ENCODE results near the gene EPB41L5.
A peak's percentile ranks its signal among the peaks of the same experiment; 100 is the strongest.

EPB41L5 gene

DNA sequence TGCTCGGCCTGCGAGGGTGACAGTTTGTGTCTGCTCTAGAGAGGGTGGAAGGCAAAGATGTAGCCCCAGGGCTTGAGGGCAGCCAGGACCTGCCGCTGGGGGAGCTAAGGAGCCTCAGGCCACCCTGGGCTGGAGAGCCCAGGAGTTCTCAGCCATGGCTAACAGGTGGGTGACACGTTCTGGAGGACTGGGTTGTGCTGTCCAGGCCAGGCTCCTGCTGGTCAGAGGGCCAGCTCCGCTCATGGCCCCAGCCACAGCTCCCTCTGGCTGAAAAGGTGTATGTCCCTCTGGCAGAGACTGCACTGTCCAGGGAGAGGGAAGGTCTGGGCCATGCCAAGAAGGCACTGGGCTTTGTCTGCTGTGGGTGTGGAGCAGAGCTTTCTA is 191.1 kb downstream of the EPB41L5 start:
- no peak for DNase-seq

DNA sequence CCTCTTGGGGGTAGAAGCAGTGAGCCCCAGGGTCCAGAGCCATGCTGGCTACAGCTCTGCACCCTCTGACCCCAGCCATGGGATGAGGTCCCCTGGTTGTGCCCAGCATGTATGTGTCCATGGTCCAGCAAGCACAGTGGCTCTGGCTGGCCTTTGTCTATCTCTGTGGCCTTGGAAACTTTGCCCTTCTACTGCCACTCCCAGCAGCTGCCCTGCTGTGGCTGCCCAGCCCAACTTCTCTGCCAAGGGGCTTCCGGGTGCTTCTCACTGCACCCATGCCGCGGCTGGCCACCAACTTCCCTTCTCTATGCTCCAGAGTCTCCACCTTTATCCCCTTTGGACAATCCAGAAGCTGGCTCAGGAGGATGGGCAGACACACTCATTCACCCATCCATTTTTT is 191.5 kb downstream of the EPB41L5 start:
- no peak for DNase-seq

DNA sequence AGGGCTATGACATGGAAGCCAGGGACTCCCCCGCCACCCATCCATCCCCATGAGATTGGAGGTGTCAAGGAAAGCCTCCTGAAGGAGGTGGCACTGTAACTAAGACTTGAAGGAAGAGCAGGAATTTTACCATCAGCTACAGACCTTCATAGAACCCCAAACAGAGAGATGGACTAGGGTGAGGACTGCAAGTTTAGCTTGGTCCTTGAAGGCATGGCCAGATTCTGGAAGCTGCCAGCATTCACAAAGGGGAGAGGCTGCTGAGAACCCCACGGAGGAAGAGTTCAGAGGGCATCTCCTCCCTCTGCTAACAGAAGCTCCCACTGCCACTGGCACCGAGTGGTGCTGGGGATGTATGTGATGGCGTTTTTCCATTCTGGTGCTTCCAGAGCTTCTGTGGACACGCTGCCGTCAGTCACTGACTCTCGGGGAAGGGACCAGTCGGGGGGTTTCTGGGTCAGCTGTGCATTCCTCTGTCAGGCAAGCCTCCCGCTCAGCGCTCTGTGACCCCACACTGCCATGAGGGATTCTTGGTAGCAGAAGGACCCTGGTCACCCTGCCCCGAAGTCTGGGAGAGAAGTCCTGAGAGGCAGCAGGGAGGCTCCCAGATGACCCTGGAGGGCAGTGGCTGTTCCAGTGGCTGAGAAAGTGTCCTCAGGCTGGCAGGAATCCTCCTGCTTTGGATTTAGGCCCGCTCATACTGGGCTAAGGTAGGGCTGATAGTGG is 192.2 kb downstream of the EPB41L5 start:
- no peak for DNase-seq

DNA sequence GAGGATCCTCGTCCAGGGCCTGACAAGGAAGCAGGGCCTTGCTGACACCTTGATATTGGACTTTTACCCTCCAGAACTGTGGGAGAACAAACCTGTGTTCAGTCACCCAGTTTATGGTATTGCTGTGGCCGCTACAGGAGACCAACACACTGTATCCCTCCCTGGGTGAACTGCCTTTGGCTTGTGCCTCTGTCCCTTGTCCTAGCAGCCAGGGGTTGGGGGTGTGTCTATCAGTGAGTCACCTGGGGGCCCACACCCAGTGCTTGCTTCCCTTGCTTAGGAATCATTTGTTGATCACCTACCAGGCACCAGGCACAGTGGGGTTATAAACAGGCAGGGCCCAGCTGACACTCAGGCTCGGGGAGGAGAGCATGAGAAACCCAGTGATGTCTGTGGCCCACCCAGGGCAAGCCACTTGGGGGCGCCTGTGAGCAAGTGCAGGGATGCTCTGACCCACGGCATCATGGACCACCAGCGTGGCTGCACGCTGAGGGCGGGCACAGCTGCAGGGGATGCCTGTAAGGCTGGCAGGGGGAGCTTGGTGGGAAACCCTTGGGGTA is 193.2 kb downstream of the EPB41L5 start:
- no peak for DNase-seq

DNA sequence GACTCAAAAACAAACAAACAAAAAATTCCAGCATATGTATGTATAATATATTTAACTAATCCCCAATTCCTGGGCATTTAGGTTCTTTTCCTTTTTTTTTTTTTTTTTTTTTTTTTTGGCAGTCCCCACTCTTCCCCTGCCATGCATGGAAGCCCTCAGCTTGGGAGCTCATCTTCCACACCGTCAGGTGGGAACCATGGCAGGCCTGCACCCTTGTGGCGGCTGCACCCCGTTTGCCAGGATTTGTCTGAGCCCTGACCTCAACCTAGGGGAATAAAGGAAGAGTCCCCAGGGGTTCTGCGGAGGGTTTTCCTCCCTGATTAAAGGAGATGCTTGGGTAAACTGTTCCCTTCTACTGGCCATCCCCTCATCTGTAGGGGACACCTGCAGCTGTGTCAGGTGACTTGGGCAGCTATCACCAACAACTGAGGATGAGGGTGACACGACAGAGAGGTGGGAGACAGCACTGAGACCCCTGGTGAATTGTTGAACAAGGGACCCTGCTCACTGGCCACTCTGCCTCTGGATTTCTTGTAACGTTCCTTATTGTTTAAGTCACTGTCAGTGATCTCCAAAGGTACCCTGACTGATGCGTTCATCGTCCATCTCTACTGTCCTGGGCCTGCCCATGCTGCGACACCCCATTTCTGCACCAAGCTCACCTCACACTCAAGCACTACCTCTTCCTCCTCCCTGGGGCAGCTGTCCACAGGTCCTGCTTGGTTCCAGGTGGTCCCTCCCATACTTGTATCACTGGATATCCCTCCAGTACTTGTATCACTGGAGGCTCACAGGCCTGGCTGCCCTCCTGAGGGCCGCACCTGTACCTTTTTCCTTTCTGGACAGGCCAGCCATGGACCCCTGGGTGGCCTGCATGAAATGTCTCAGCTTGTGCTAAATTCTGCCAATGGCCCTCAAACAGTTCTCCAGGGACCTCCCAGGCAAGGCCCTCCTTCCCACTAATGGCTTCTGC is 195.8 kb downstream of the EPB41L5 start:
- no peak for DNase-seq

DNA sequence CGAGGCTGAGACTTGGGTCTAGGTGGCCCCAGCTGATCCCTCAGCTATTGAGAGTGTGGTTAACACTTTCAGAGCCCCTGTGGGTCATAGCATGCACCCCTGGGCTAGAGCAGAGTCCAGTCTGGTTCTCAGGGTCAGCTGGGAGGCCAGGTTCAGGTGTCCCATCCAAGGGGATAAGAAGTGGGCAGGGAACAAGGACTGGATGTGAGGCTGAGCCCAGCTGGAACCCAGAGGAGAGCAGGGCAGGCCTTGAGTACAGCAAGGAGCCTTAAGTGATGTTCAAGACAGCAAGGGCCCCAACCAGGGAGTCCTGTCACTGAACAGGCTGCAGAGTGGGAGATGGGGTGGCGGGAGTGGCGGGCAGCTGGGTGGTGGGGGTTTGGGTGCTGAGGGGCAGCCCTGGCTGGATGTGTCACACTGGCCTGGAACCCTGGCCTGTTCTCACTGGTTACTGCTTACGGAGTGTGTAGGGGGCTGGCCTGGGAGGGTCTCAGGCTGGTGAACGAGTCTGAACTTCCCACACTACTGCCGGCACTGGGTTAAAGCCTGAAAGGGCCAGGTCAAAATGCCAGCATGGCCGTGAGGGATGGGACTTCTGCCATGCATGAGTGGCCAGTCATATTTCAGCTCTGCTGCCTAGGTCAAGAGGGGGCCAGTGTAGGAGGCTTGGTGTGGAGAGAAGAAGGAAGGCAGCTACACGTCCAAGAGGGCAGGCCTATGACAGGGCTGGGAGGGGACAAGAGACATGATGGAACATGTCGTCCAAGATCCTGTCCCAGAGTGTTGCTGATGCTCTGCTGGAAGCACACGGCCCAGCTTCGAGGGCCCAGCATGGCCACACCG is 196.8 kb downstream of the EPB41L5 start:
- DNase-seq = no peak

DNA sequence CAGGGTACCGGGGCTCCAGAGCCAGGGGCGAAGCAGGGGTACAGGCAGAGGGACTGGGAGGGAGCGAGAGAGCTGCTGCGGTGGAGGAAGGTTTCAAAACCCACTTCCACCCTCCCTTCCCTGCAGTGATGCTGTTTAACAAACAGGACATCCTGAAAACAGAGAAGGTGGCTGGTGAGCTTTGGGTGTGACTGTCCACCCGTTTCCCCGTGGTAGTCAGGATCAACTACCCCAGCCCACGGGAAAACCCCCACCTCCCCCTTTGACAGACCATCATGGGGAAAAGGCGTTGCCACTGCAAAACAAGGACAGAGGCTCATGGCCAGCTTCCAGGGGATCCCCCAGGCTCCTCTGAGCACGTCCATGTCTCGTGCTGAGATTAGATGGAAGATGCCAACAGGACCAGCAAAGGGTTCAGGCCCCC is 197.4 kb downstream of the EPB41L5 start:
- no peak for DNase-seq

DNA sequence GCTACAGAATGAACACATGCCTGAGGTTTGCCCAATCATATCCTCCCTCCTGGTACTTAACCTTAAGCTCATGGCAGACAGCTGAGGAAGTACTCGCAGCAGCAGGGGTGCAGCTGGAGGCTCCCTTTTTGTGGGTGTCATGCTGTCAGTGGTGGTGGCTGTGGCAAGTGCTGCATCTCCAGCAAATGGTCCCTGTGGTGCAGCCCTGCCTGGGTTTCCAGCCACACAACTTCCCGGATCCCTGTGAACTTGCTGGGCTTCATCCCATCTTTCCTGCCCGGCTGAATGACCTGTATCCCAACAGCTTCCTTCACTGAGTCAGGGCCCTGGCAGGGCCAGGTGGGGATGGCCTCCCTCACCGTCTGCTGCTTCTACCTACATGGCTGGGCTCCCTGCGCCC is 205.3 kb downstream of the EPB41L5 start:
- DNase-seq = no peak

DNA sequence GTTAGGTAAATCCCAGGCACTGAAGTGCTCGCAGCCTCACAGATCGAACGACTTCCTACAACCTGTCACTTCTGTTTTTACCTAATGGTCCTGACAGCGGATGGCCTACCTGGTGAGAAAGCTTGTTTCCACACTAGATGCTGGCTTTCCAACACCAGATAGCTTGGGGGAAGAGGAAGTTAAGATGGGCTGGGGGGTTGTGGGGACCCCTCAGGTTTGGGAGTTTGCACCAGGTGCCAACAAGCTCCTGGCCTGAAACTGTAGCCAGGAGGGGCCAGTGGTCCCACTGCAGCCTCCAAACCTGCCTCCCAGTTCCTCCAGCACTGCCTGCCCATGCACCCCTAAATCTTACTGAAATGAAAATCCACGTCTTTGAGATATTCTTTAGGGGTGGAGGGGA is 206.4 kb downstream of the EPB41L5 start:
- no peak for DNase-seq

DNA sequence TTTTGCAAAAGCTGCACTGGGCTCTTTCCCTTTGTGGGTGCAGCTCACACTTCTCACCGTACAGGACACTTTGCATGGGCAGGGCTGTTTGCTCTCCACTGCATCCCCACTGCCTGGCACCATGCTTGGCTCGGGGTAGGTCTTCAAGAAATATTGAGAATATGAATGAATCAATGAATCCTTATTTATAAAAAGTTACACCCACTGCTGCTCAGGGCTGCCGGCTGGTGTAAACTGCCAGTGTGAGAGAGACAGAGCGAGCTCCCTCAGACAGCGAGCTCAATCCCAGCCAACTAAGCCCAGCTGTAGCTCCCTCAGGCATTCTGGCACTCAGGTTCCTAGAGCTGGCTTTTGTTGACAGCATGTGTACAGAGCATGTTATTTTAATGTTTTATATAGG is 206.9 kb downstream of the EPB41L5 start:
- DNase-seq = no peak

DNA sequence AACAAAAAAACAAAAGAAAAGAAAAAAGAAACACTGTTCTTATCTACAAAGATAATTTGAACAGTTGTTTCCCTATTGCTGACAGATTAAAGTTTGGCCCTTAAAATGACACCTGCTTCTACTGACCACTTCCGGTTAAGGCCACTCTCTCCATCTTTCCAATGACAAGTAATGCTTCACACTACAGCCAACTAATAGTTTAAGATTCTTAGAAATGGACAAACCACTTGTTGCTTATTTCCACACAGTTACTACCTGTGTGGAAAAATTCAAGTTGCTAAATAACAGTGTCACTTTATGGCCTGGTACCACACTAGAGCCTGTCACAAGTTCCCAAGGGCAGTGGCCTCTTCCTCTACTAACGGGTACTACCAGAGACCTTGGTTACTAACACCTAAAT is 207.9 kb downstream of the EPB41L5 start:
- DNase-seq = no peak

DNA sequence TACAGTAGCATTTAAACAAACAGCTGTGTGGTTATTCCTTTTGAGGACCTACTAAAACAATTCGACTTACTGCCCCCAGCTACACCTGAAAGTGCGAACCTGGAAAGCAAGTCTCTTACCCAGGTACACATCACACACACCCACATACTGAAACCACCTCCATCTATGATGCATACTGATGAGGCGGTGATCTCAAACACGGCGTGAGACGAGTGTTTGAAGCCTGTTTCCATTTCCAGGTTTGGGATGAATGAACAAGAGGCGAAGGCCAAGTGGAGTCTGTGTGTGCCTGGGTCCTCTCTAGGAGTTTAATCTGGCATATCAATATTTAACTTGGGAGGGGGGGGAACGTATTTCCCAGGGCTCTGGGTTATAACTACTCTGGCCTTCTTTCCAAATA is 208.7 kb downstream of the EPB41L5 start:
- DNase-seq = no peak

DNA sequence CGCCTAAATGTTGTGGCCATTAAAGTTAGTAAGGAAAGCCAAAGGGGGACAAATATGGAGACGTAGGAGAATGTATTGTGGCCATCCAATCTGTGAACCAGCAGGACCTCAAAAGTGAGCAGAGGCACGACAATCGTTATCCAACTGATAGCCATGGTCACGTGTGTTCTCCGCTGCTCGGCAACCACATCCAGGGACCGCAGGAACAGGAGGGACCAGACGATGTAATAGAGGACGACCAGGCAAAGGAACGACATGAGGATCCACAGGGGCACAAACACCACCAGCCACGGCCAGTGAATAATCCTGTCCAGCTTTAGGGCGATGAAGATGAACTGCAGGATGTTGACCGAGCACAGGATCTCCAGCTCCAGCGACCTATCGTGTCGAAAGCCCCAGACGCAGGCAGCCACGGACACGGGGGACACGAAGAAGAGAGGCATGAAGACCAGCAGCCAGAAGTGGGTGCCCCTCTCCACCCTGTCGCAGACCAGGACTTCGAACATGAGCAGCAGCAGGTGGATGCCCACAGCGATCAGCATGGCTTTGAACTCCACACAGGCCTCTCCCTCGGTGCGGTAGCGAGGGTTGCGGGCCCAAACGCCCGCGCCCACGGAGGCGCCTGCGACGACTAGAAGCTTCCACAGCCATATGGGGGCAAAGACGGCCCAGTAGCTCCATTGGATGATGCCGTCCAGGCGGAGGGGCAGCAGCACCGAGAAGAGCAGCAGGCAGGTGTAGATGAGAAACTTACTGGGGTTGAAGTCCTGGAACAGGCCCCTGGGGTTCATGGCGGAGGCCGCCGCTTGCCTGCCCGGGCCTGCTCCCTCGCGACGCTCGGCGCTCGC is 209.5 kb downstream of the EPB41L5 start:
- peak; percentile 41 for DNase-seq

DNA sequence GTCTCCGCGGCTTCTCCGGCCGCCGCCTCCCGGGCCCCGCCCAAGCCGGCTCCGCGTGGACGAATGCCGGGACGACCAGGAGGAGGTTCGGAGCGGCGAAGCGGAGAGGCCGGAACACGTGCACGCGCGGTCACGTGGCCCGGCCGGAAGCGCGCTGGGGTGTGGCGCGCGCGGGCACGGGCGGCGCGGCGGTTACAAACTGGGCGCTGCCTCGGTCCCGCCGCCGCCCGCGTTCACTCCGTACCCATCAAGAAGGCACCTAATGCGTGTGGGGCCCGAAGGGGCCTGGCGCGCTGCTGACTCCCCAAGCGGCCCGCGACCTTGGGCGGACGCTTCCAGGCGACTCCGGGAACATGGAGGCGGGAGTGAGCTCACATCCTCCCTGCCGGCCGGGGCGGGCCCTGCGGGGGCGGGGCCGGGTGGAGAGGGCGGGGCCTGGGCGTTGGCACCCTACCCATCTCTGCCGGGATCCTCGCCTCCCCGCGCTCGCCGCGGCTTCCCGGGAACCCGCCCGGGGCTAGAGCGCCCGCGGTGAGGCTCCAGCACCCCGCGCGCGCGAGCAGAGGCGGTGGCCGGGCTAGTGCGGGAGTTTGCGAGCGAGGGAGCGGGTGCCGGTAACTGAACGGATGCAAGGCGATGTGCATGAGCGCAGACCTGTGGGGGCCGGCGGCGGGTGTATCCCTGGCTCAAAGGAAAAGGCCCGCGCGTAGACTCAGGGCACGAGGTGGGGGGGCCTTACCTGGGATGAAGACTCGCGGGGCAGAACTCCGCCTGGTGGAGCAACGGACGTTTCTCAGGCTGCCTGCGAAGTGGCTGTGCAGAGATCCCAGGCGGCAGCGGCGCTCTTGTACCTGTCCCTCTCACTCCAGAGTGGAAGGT is 210.4 kb downstream of the EPB41L5 start, which contains the start of gene TMEM185B:
Gene TMEM185B, minus strand, starts transcription at position 367 of the 879 bp plus-strand sequence. CDS start 424 bp downstream, outside the sequence.
- DNase-seq = peak; percentile 94

DNA sequence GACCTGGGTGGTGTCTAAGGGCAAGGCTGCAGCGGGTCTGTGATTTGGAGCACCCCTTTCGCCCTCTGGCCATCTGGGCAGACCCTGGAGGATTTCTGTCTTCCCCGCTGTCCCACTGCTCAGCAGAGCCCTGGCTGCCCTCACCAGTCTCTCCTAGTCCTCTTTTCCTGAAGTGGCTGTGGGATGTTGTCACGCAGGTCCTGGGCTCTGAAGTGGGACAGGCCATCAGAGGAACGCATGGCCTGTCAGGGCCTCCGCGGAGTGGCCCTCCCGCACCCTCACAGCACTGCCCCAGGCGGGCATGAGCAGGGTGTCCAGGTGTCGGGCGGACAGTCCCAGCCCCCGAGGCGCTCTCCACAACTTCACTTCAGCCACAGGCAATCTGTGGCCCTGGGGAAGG is 211.4 kb downstream of the EPB41L5 start:
- DNase-seq = peak; percentile 37

DNA sequence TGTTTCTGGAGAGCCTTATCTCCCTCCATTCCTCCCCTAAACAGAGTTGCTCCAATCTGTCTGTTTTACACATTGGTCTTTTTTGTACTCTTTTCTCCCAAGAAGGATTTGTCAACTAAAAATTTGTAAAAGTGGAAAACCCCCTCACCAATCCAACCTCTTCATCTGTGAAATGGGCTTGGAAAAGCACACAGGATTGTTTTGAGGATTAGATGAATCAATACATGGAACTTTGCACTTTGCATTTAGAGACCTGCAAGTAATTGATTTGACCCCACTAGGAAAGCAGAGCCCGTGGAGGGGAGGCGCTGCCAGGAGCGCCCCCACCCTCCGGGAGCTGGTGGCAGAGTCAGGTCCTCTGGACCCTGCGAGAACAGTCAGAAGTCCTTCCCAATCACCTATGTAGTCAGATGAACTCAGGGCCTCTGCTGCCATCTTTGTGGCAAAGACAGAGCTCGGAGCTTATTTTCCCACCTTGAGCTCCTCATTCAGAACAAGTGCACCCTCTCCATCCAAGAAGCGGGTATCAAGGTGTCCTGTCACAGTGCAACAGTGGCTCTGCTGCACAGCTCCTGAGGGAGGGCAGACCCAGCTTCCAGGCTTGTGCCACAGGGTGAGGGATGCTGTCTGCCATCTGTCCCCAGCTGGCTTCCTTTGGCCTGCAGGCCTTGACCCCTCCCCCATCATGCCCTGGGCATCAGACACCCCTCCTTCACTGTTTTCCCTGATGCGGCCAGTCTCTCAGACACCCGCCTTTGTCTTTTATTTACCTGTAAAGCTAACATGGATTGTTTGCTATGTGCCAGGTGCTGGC is 212.1 kb downstream of the EPB41L5 start:
- no peak for DNase-seq

DNA sequence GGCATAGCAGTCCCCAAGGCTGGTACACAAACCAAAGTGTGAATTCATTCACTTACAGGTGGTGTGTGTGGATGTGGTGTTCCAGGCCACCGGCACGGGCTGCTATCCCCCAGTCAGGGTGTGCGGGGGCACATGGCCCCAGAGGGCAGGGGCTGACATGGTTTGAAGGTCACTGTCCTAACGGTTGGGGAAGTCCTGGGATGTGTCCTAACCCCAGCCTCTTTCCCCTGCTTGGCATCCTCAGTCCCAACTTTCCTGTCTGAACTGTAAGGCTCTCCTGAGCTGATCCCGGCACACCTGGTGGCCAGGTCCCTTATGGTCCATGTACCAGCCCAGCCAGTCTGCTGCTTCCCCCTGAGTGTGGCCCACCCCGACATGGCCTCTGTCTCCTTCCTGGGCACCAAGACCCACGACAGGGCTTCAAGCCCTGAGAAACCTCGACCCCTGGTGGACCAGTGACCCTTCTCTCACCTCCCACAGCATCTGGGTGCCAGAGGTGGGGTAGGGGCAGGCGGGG is 212.7 kb downstream of the EPB41L5 start:
- DNase-seq = no peak

DNA sequence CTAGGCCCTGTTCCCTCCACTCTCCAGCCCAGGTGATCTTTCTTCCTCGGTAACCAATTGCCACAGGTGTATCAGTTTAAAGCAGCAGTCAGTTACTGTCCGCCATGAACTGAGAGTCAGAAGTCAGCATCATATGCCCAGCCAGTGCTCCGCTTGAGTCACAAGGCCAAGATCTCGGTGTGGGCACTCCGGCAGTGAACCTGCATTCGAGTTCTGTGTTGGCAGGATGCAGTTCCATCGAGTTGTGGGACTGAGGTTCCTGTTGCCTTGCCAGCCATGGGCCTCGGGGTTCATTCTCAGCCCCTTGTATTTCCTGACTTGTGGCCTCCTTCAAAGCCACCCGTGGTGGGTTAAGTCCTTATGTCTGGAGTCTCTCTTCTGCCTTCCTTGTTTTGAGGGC is 213.4 kb downstream of the EPB41L5 start:
- no peak for DNase-seq
